Astrocyte (in vitro differentiated cells and primary cell): ENCODE data around the gene SIGLEC9.

Experiments used
- EZH2 ChIP-seq: IDR thresholded peaks from 2 replicates; pipeline ENCODE4 v1.6.1; 2012; ENCODE audit warnings: mild to moderate bottlenecking, low read length, inconsistent platforms; ENCODE audit not compliant: insufficient read depth
- TF ChIP-seq, protein P1 (sequence below): IDR thresholded peaks from 2 replicates; pipeline ENCODE4 v1.5.1; 2011; ENCODE audit warnings: low read depth, mild to moderate bottlenecking, inconsistent platforms, low read length, moderate library complexity; ENCODE audit not compliant: insufficient read depth

DNA sequence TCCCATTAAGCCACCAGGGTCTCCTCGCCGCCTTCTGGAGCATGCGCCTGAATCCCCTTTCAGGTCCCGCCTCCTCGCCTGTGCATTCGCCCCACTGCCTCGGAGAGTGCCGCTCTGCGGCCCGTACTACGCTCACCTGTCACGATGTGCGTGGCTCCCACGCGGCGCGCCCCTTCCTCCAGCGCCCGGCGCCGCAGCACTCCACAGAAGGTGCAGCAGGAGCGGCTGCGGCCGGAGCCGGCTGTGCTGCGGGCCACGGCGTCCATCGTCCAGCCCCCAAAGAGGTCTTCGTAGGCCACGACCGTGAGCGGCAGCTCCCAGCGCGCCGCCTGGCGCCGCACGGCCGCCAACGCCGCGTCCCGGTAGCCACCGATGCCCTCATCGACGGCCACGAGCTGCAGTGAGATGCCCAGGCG, 20.8 kb upstream of the SIGLEC9 start:
- TF ChIP-seq, protein P1, sequence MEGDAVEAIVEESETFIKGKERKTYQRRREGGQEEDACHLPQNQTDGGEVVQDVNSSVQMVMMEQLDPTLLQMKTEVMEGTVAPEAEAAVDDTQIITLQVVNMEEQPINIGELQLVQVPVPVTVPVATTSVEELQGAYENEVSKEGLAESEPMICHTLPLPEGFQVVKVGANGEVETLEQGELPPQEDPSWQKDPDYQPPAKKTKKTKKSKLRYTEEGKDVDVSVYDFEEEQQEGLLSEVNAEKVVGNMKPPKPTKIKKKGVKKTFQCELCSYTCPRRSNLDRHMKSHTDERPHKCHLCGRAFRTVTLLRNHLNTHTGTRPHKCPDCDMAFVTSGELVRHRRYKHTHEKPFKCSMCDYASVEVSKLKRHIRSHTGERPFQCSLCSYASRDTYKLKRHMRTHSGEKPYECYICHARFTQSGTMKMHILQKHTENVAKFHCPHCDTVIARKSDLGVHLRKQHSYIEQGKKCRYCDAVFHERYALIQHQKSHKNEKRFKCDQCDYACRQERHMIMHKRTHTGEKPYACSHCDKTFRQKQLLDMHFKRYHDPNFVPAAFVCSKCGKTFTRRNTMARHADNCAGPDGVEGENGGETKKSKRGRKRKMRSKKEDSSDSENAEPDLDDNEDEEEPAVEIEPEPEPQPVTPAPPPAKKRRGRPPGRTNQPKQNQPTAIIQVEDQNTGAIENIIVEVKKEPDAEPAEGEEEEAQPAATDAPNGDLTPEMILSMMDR = no peak
- no peak for TF ChIP-seq EZH2
